ENCODE measurements around the gene MRTFB.

Gene MRTFB

GRCh38 chr16:14112539-14112856 lies 41.4 kb downstream of the MRTFB start:
- ChIA-PET POLR2A (no interaction called here), CTCF (interaction anchor here (1.8 kb wide), 1 partner anchor 14 kb away, joined by 5 read pairs; no protein-coding TSS in a partner anchor)
- DNase-seq (ENCODE audit: low read depth, low spot score): no peak

GRCh38 chr16:14113344-14113743 lies 42.2 kb downstream of the MRTFB start:
- no peak for TF ChIP-seq CTCF (IDR thresholded peaks at IDR 0.05; ENCODE audit: insufficient read depth, low read length, missing control alignments)
- H3K4me3 ChIP-seq (ENCODE audit: low read depth, low read length): no peak overlapping the region
- no peak for DNase-seq (ENCODE audit: low read depth, low spot score)
- ChIA-PET POLR2A (no interaction called here), CTCF (no interaction called here)

More at GRCh38 chr16:14112539-14112856, 41.4 kb downstream of the MRTFB start:
- no peak for TF ChIP-seq CTCF (IDR thresholded peaks at IDR 0.05; ENCODE audit: insufficient read depth, low read length, missing control alignments)
- H3K4me3 ChIP-seq (ENCODE audit: low read depth, low read length): no peak overlapping the region

- H3K4me3 ChIP-seq (ENCODE audit: low read depth, low read length): no peak overlapping the region
- ChIA-PET CTCF (interaction anchor here (1.0 kb wide), 1 partner anchor 9 kb away, joined by 4 read pairs; no protein-coding TSS in a partner anchor), POLR2A (no interaction called here)
- no peak for DNase-seq (ENCODE audit: low read depth, low spot score)
- no peak for TF ChIP-seq CTCF (IDR thresholded peaks at IDR 0.05; ENCODE audit: insufficient read depth, low read length, missing control alignments)
Observed at GRCh38 chr16:14117051-14117450, 45.9 kb downstream of the MRTFB start.

- no peak overlapping the region for H3K4me3 ChIP-seq (ENCODE audit: low read depth, low read length)
- DNase-seq (ENCODE audit: low read depth, low spot score): no peak
- no peak for TF ChIP-seq CTCF (IDR thresholded peaks at IDR 0.05; ENCODE audit: insufficient read depth, low read length, missing control alignments)
- POLR2A ChIA-PET: interaction anchor here (0.6 kb wide), 1 partner anchor 407 kb away, joined by 3 read pairs; no protein-coding TSS in a partner anchor
- CTCF ChIA-PET: no interaction called here
Observed at GRCh38 chr16:14119799-14120198, 48.7 kb downstream of the MRTFB start.

GRCh38 chr16:14120335-14120734 lies 49.2 kb downstream of the MRTFB start:
- no peak for DNase-seq (ENCODE audit: low read depth, low spot score)
- TF ChIP-seq CTCF (IDR thresholded peaks at IDR 0.05; ENCODE audit: insufficient read depth, low read length, missing control alignments): no peak
- H3K4me3 ChIP-seq (ENCODE audit: low read depth, low read length): no peak overlapping the region
- ChIA-PET CTCF (no interaction called here), POLR2A (no interaction called here)

GRCh38 chr16:14121142-14121541 lies 50.0 kb downstream of the MRTFB start:
- ChIA-PET POLR2A (no interaction called here), CTCF (no interaction called here)
- no peak for TF ChIP-seq CTCF (IDR thresholded peaks at IDR 0.05; ENCODE audit: insufficient read depth, low read length, missing control alignments)
- no peak overlapping the region for H3K4me3 ChIP-seq (ENCODE audit: low read depth, low read length)
- DNase-seq (ENCODE audit: low read depth, low spot score): no peak
